HFFc6 (cell line): ENCODE data around the gene ECT2. TPM values are rescaled to one million over a fixed set of nuclear protein-coding genes. Genes with fewer than 3 reads are reported as not detected.

Experiments used
- DNase-seq: peaks from one replicate; pipeline ENCODE4 v3.0.0-alpha.2; 2018
- H3K27ac Mint-ChIP-seq: 2 replicates; pipeline ENCODE4 v1.8.0; 2020; ENCODE audit warnings: mild to moderate bottlenecking, mixed read lengths
- H3K27me3 Mint-ChIP-seq: 2 replicates; pipeline ENCODE4 v1.8.0; 2021; ENCODE audit warnings: mild to moderate bottlenecking, moderate library complexity, mixed read lengths; ENCODE audit not compliant: insufficient read depth
- H3K36me3 Mint-ChIP-seq: 2 replicates; pipeline ENCODE4 v1.8.0; 2021; ENCODE audit warnings: low read depth, mixed read lengths
- H3K4me1 Mint-ChIP-seq: 2 replicates; pipeline ENCODE4 v1.8.0; 2020; ENCODE audit warnings: low read depth, mixed read lengths
- H3K4me3 Mint-ChIP-seq: 2 replicates; pipeline ENCODE4 v1.8.0; 2020; ENCODE audit warnings: mild to moderate bottlenecking, moderate library complexity, mixed read lengths
- H3K9me3 Mint-ChIP-seq: 2 replicates; pipeline ENCODE4 v1.8.0; 2020; ENCODE audit warnings: mild to moderate bottlenecking, mixed read lengths
- total RNA-seq, 6 experiments: library from RNA; stranded (reverse); fragmentation: NEBNext Ultra II Directional; extraction: Animal tissue kit (Norgen Biotek cat#: 25700); gene quantifications; 2 replicates in 1 of 6; 3 replicates in 5 of 6; pipeline ENCODE4 v1.2.3, GENCODE V29; 2021
- TF ChIP-seq, protein P1 (sequence below): fragments of 200-600 bp; sonication (generic); IDR thresholded peaks from 2 replicates; pipeline ENCODE4 v1.5.0; 2021; ENCODE audit warnings: antibody characterized with exemption, mild to moderate bottlenecking

ECT2 gene
- total RNA-seq, 6 experiments from 2014 or later = 29.1 to 62.4 (median 50.6) TPM

DNA sequence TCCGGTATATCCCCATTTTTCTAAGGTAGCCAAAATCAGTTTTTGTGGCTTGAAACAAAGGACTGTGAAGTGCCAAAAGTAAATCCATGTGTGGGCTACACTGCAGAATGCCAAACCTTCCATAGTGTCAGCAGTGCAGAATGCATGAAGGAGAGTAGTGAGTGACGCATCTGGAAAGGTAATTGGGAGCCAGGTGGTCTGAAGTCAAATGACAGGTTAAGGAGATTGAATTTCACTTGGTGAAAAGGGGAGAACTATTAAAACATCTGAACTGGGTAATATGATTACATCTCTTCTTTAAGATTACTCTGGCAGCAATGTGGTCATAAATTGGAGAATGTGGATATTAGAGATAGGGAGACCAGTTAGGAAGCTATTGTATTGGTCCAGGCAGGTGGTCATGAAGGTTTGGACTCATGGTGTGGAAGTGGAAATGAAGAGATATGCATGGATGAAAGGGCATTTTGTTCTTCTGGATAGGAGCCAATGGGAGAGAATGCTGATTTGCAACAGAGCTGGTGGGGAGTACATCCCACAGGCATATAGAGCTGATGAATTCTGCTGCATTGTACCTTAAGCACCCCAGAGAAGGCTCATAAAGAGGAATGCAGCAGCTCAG, 118.2 kb downstream of the ECT2 start:
- H3K36me3 Mint-ChIP-seq = no peaks in the 10 kb centered on the region
- no peak overlapping the region for H3K27ac Mint-ChIP-seq
- H3K4me3 Mint-ChIP-seq = no peak overlapping the region
- H3K9me3 Mint-ChIP-seq = no peaks in the 10 kb centered on the region
- TF ChIP-seq, protein P1, sequence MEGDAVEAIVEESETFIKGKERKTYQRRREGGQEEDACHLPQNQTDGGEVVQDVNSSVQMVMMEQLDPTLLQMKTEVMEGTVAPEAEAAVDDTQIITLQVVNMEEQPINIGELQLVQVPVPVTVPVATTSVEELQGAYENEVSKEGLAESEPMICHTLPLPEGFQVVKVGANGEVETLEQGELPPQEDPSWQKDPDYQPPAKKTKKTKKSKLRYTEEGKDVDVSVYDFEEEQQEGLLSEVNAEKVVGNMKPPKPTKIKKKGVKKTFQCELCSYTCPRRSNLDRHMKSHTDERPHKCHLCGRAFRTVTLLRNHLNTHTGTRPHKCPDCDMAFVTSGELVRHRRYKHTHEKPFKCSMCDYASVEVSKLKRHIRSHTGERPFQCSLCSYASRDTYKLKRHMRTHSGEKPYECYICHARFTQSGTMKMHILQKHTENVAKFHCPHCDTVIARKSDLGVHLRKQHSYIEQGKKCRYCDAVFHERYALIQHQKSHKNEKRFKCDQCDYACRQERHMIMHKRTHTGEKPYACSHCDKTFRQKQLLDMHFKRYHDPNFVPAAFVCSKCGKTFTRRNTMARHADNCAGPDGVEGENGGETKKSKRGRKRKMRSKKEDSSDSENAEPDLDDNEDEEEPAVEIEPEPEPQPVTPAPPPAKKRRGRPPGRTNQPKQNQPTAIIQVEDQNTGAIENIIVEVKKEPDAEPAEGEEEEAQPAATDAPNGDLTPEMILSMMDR = no peak
- H3K27me3 Mint-ChIP-seq = peaks cover 3% of the 10 kb centered on the region
- no peaks in the 10 kb centered on the region for H3K4me1 Mint-ChIP-seq
- DNase-seq = no peak

DNA sequence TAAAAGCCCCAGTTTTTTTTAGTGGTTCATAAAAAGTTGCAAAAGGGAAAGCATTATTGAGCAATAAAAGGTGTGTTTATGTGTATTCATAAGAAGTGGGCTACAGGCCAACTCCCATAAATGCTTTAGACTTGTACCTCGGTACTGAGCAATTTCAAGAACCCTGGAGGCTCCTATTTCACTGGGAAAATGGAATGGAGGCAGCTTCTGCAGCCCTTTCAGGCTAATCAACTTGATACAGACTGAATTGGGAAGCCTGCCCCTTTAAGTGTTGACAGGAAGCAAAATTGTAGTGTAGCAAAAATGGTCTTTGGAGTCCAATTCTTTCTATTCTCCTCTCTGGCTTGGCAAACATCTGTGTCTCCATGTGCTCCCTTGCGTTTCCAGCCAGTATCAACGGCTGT, 118.8 kb downstream of the ECT2 start:
- TF ChIP-seq, protein P1 = no peak
- Mint-ChIP-seq H3K9me3 (no peaks in the 10 kb centered on the region), H3K27ac (no peak overlapping the region), H3K4me3 (no peak overlapping the region), H3K36me3 (no peaks in the 10 kb centered on the region), H3K27me3 (peaks cover 3% of the 10 kb centered on the region), H3K4me1 (no peaks in the 10 kb centered on the region)
- DNase-seq = no peak

DNA sequence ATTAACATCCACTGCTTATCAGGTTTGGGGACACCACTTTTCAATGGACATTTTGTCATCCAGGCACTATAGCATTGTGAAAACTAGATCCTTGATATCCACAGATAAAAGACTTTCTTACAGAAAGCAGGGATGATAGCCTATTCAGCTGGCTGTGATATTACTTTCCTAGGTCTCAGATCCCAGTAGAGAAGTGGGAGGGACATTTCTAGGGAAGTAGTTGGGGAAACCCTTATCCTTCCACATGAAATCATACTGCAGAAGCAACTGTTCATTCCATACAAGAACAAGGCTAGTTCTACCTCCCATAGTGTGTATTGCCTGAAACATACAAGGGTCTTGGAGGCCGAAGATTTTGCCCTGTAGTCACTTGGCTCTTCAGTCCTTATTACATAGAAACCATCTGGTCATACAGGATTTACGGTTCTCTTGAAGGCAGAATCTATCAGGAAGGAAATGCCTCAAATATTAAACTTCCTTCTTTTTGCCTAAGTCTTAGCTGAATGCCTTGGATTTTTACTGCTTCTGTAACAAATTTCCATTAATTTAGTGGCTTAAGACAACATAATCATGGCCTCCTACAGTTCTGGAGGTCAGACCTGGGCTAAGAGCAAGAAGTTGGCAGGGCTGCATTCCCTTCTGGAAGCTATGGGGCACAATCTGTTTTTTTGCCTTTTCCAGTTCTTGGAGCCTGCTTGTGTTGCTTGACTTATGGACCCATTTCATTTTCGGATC, 119.4 kb downstream of the ECT2 start:
- H3K9me3 Mint-ChIP-seq = no peaks in the 10 kb centered on the region
- no peaks in the 10 kb centered on the region for H3K36me3 Mint-ChIP-seq
- no peak overlapping the region for H3K4me3 Mint-ChIP-seq
- TF ChIP-seq, protein P1 = no peak
- no peak for DNase-seq
- no peak overlapping the region for H3K27ac Mint-ChIP-seq
- H3K4me1 Mint-ChIP-seq = no peaks in the 10 kb centered on the region
- H3K27me3 Mint-ChIP-seq = peaks cover 2% of the 10 kb centered on the region; the same call in 1 of the 2 replicates

Other genes starting within 250 kb of the ECT2 start
- gene TNFSF10, start 227.3 kb upstream of the ECT2 start, total RNA-seq = under 1 TPM in 3 of 6 experiments, not detected in 3; 0.17 to 0.31 (median 0.28) TPM
- gene NCEH1, start 39.7 kb upstream of the ECT2 start, total RNA-seq = 10 to 100 TPM; 42.1 to 82.6 (median 76.3) TPM